Measurements from ENCODE around the gene DUSP14. TPM values are rescaled to one million over a fixed set of nuclear protein-coding genes. Genes with fewer than 3 reads are reported as not detected.

The DUSP14 gene
- total and polyA plus RNA-seq, 2 of the 13 experiments (the other 11 are each of a cell fraction or from before 2014, with no cell fraction given) = 33.5 to 39.8 TPM

GRCh38 chr17:37481001-37481665 lies 8.6 kb upstream of the DUSP14 start (continued):
- TF ChIP-seq HDAC1 (CRISPR knock-in tag; IDR thresholded peaks at IDR 0.05) = no peak

- H3K79me2 ChIP-seq (ENCODE audit: insufficient read depth, low read length) = no peaks in the 10 kb centered on the region
- no peak for TF ChIP-seq ZNF256 (CRISPR knock-in tag; conservative IDR thresholded peaks at IDR 0.05)
- no peak for TF ChIP-seq ZNF749 (CRISPR knock-in tag; IDR thresholded peaks at IDR 0.05; ENCODE audit: borderline replicate concordance)
- peak; percentile 77; the same call in 1 of the 2 replicates for TF ChIP-seq CEBPB (IDR thresholded peaks at IDR 0.05; ENCODE audit: borderline replicate concordance, low read depth, low read length)
- TF ChIP-seq ZNF3 (CRISPR knock-in tag; IDR thresholded peaks at IDR 0.05) = no peak
- TF ChIP-seq SOX13 (IDR thresholded peaks at IDR 0.05) = no peak
- TF ChIP-seq SOX13 (CRISPR knock-in tag; conservative IDR thresholded peaks at IDR 0.05 in 1 of 2, IDR thresholded peaks at IDR 0.05 in 1 of 2) = no peak
- peak in 1 of 2 experiments; percentile 94; a peak in 2 of 4 replicates for TF ChIP-seq ATF4 (CRISPR knock-in tag; IDR thresholded peaks at IDR 0.05)
- TF ChIP-seq ZZZ3 (CRISPR knock-in tag; IDR thresholded peaks at IDR 0.05; ENCODE audit: borderline replicate concordance) = no peak
- TF ChIP-seq IRF1 (CRISPR knock-in tag; IDR thresholded peaks at IDR 0.05; ENCODE audit: low read depth) = no peak
- peak; percentile 12; the same call in 1 of the 2 replicates for TF ChIP-seq SAP130 (CRISPR knock-in tag; IDR thresholded peaks at IDR 0.05; ENCODE audit: low read depth)
- TF ChIP-seq TFAP4 (IDR thresholded peaks at IDR 0.05; ENCODE audit: borderline replicate concordance, low read depth) = peak; percentile 54; the same call in 1 of the 2 replicates
- TF ChIP-seq CEBPG (CRISPR knock-in tag; IDR thresholded peaks at IDR 0.05) = peak; percentile 74; the same call in 1 of the 2 replicates
- peak; percentile 30 for TF ChIP-seq FOSL2 (CRISPR knock-in tag; IDR thresholded peaks at IDR 0.05)
- no peak for TF ChIP-seq ZNF562 (CRISPR knock-in tag; IDR thresholded peaks at IDR 0.05; ENCODE audit: borderline replicate concordance)
- no peak for TF ChIP-seq POLR2G (IDR thresholded peaks at IDR 0.05; ENCODE audit: low read depth, low read length)
These were observed 6.2 kb upstream of the DUSP14 start for GRCh38 chr17:37483311-37484039.

More at GRCh38 chr17:37483311-37484039, 6.2 kb upstream of the DUSP14 start:
- Histone ChIP-seq H3K4me3 (replicated peaks in 1 of 3; ENCODE audit: insufficient read depth in 1 of 3, low read depth in 2 of 3, low read length in 3 of 3) (no peak overlapping the region), H3K27ac (ENCODE audit: extremely low read length, insufficient read depth, low read length) (no peak overlapping the region), H3K4me1 (ENCODE audit: insufficient read depth, low read length) (peaks cover 38% of the 10 kb centered on the region), H3K9me3 (ENCODE audit: low read length) (no peaks in the 10 kb centered on the region), H3K9ac (ENCODE audit: insufficient read depth, low read depth, low read length) (no peak overlapping the region), H2AFZ (ENCODE audit: low read length) (no peak overlapping the region), H4K20me1 (ENCODE audit: insufficient read depth, low read length) (no peaks in the 10 kb centered on the region), H3K4me2 (ENCODE audit: low read depth, low read length) (peak overlapping the region; percentile 11; the same call in 1 of the 2 replicates), H3K36me3 (replicated peaks in 1 of 2; ENCODE audit: control insufficient read depth in 1 of 2, insufficient read depth in 2 of 2, low read length in 2 of 2) (peaks cover 0 to 12% of the 10 kb centered on the region in 2 experiments; a peak in 2 of 5 replicates), H3K27me3 (ENCODE audit: control insufficient read depth in 1 of 2, insufficient read depth in 2 of 2, low read length in 2 of 2) (no peaks in the 10 kb centered on the region)
- POLR2A ChIA-PET = interaction anchor here (0.9 kb wide), 1 partner anchor 18 kb away, joined by 3 read pairs; no protein-coding TSS in a partner anchor
- intact Hi-C loops (cut with micrococcal nuclease; ENCODE audit: unreplicated experiment) (no loop called here), in situ Hi-C loops (cut with HindIII; ENCODE audit: extremely low pct_ligation_motif_present, low pct_unique_long_range_greater_than_20kb) (no loop called here)
- 43% methylated on average over 5 of the region's 5 CpGs for WGBS (ENCODE audit: low lambda C conversion rate)
- CTCF ChIA-PET (ENCODE audit: low intra/inter-chr PET ratio, low total read pairs) = no interaction called here
- no peak; the same call in 2 of the 3 replicates for ATAC-seq
- FAIRE-seq = no peak
- no peak for DNase-seq (ENCODE audit: low spot score)
- no TSS peak for BruUV-seq (replicated peaks)

All from HepG2 (cell line).